Muscle layer of duodenum (tissue), 2 donors: ENCODE measurements around the gene IGSF6.
A peak's percentile ranks its signal among the peaks of the same experiment; 100 is the strongest.

ENCODE experiments used
- H3K27ac ChIP-seq: one replicate; pipeline ENCODE4 v1.7.0; 2013; ENCODE audit warnings: mild to moderate bottlenecking, low read length
- H3K27me3 ChIP-seq: one replicate; pipeline ENCODE4 v1.7.0; 2013; ENCODE audit warnings: low read depth, mild to moderate bottlenecking, control low read depth, low read length
- H3K36me3 ChIP-seq, 2 donors: one replicate each; pipeline ENCODE4 v1.7.0; 2013; ENCODE audit warnings: low read length in 2 of 2, control low read depth in 1 of 2, mild to moderate bottlenecking in 1 of 2; ENCODE audit not compliant: insufficient read depth in 2 of 2, control insufficient read depth in 1 of 2
- H3K4me1 ChIP-seq, 2 donors: one replicate each; pipeline ENCODE4 v1.7.0; 2013; ENCODE audit warnings: low read length in 2 of 2, mild to moderate bottlenecking in 2 of 2, control low read depth in 1 of 2, moderate library complexity in 1 of 2; ENCODE audit not compliant: insufficient read depth in 2 of 2, control insufficient read depth in 1 of 2
- H3K4me3 ChIP-seq, 2 donors: one replicate each; pipeline ENCODE4 v1.7.0; 2013; ENCODE audit warnings: low read length in 2 of 2, low read depth in 1 of 2, mild to moderate bottlenecking in 1 of 2
- H3K9me3 ChIP-seq, 2 donors: one replicate each; pipeline ENCODE4 v1.7.0; 2013; ENCODE audit warnings: low read length in 2 of 2, control low read depth in 1 of 2, mild to moderate bottlenecking in 1 of 2; ENCODE audit not compliant: control insufficient read depth in 1 of 2
- donor health status: healthy.

Gene IGSF6

DNA sequence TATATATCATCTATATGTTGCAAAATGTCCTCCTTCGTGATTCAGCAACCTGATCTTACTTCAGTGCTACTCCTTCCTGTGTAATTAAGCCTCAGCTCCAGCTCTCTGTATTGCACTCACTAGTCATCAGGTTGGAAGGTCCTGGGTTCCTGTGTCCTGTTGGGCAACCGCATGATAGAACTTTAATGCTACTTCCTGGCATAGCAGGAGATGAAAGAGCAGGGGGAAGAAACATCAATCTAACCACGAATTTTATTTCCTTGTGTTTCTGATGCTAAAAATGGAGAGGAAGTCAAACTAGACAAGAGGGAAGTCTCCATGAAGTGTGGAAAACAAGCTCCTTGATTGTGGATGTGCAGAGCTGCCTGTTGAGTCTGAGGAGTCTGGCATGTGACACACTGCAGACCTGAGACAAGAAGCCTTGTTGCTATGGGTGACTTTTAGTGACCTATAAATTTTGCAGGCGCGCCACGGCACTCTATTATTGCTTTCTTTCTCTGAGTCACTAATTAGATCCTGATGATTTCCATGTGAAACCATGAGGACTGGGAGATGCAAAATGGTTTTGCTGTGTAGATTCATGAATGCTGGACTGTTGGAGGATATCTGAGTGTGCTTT lies 25.6 kb downstream of the IGSF6 start:
- Histone ChIP-seq H3K4me1 (peaks cover 5 to 10% of the 10 kb centered on the region in 2 donors), H3K36me3 (peaks cover 4 to 16% of the 10 kb centered on the region in 2 donors), H3K27me3 (no peaks in the 10 kb centered on the region), H3K9me3 (no peaks in the 10 kb centered on the region), H3K27ac (peak overlapping the region; percentile 58), H3K4me3 (no peak overlapping the region)

DNA sequence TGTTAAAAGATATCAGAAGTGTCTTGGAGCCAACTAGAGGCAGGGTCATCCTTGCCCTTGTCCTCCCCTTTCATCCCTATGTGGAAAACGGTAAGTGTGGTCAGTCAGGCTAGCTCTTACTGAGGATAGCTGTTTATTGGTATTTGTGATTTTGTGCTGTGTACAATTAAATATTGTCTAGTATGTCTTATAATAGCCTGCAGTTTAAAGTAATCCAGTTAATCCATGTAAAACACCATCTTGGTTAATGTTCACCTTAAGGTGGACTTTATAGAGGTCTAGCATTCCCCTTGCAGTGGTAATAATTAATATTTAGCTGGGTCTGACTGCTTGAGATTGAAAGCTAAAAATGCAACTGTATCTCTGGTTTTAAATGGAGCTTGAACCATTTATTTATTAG lies 27.4 kb downstream of the IGSF6 start:
- Histone ChIP-seq H3K27me3 (no peaks in the 10 kb centered on the region), H3K4me1 (peaks cover 5 to 11% of the 10 kb centered on the region in 2 donors), H3K36me3 (peaks cover 4 to 13% of the 10 kb centered on the region in 2 donors), H3K9me3 (no peaks in the 10 kb centered on the region), H3K4me3 (no peak overlapping the region), H3K27ac (no peak overlapping the region)

DNA sequence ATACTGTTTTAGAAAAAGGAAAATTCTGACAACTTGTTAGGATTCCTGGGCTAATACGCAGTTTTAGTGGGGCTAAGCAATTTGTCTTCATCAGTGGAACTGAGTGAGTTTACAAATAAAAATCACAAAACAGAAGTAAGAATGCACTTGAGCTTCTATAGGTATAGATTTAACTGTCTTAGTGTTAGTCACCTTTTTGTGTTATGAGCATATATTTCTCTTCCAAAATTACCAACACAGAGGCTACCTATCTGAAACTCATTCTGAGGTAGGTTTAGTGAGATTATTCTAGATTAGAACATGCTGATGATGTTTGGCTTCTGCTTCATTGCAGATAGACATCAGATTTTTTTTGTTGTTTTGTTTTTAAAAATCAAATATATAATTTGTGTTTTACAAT lies 29.9 kb downstream of the IGSF6 start:
- Histone ChIP-seq H3K27me3 (no peaks in the 10 kb centered on the region), H3K4me1 (peaks cover 5 to 16% of the 10 kb centered on the region in 2 donors), H3K4me3 (no peak overlapping the region), H3K9me3 (no peaks in the 10 kb centered on the region), H3K36me3 (no peaks in the 10 kb centered on the region), H3K27ac (no peak overlapping the region)

DNA sequence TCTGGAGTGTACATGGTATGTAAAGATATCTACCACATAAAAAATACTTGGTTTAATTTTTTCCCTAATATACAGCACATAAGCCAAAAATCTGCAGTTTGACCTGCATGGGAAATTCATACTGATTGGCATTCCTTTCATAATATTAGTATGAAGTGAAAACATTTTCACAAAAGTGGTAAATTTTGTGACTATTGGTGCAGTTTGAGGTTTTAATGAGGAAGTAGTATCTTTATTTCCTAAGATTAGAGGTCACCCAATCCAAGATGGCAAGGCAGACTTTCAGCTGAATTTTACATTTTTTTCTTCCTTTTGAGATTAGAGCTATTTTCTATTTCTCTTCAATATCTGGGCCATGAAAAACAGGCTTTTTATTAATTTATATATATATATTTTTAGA lies 31.8 kb downstream of the IGSF6 start:
- Histone ChIP-seq H3K27me3 (no peaks in the 10 kb centered on the region), H3K9me3 (no peaks in the 10 kb centered on the region), H3K27ac (no peak overlapping the region), H3K4me1 (peaks cover 0 to 5% of the 10 kb centered on the region in 2 donors), H3K4me3 (no peak overlapping the region), H3K36me3 (peaks cover 0 to 3% of the 10 kb centered on the region in 2 donors)

DNA sequence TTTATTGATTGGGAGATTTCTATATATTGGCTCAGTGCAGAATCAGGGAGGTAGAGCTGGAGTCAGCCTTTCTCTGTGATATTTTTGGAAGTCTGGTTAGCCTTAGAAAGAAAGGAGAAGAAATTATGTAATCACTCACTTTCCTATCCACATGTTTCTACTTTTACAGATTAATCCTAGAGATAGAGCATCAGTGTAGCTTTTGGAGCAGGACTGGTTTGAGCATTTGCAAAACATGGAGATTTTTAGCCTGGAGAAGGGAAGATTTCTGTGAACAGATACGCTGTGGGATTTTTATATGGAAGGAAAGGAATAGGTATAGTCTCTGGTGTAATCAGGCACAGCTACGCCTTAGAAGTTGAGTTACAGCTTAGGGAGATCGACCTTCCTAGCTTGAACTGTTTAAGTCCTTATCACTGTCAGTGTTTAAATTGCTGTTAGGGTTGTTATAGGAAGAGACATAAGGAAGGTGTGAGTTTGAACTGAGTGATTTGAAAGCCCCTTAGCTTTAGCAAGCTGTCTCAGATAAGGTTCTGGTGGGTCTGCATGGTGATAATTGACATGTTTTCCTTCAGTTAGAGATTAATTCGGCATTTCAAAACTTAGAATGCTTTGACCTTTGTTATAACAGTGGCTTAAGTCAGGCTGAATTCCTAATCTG lies 32.5 kb downstream of the IGSF6 start:
- peaks cover 0 to 3% of the 10 kb centered on the region in 2 donors for H3K36me3 ChIP-seq
- no peak overlapping the region for H3K27ac ChIP-seq
- H3K9me3 ChIP-seq, result no peaks in the 10 kb centered on the region
- H3K4me3 ChIP-seq, result no peak overlapping the region
- no peaks in the 10 kb centered on the region for H3K27me3 ChIP-seq
- H3K4me1 ChIP-seq, result peaks cover 0 to 5% of the 10 kb centered on the region in 2 donors

DNA sequence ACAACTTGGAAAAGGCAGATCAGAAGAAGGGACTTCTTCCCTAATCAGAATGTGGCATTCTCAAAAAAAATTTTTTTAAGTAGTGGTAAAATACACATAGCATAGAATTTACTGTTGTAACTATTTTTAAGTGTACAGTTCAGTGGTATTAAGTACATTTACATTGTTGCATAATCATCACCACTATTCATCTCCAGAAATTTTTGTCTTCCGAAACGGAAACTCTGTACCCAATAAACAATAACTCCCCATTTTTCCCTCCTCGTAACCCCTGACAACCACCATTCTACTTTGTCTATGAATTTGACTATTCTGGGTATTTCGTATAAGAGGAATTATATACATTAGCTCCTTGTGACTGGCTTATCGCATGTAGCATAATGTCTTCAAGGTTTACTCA lies 34.1 kb downstream of the IGSF6 start:
- no peak overlapping the region for H3K4me3 ChIP-seq
- peaks cover 0 to 3% of the 10 kb centered on the region in 2 donors for H3K36me3 ChIP-seq
- H3K9me3 ChIP-seq, result no peaks in the 10 kb centered on the region
- no peaks in the 10 kb centered on the region for H3K27me3 ChIP-seq
- H3K27ac ChIP-seq, result no peak overlapping the region
- H3K4me1 ChIP-seq, result peaks cover 0 to 5% of the 10 kb centered on the region in 2 donors

DNA sequence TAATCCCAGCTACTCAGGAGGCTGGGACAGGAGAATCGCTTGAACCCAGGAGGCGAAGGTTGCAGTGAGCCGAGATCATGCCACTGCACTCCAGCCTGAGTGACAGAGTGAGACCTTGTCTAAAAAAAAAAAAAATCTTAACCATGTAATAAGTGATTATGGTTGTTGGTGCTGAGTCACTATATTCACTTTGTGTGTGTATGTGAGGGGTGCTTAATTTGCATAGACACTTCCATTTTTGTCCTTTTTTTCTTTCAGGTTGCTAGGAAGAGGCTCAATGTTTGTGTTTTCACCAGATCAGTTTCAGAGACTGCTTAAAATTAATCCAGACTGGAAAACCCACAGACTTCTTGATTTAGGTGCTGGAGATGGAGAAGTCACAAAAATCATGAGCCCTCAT lies 34.8 kb downstream of the IGSF6 start:
- H3K27me3 ChIP-seq, result no peaks in the 10 kb centered on the region
- H3K36me3 ChIP-seq, result peaks cover 0 to 3% of the 10 kb centered on the region in 2 donors
- no peak overlapping the region for H3K27ac ChIP-seq
- peaks cover 2 to 5% of the 10 kb centered on the region in 2 donors for H3K4me1 ChIP-seq
- H3K9me3 ChIP-seq, result no peaks in the 10 kb centered on the region
- H3K4me3 ChIP-seq, result no peak overlapping the region

DNA sequence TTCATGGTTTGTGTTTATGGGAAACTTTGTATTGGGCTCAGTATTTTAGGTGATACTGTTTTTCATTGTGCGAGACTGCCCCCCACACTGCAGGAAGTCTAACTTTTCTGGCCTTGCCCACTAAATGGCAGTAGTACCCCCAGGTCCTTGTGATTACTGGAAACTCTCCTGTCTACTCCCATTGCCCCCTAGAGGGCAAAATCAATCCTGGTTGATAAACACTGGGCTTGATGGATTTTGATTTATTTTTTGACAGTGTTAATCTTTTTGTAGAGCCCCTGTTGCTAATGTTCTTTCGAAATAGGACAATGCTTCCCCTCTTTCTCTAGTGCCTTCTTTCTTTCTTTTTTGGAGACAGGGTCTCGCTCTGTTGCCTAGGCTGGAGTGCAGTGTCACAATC lies 37.5 kb downstream of the IGSF6 start:
- no peaks in the 10 kb centered on the region for H3K27me3 ChIP-seq
- no peak overlapping the region for H3K27ac ChIP-seq
- H3K4me3 ChIP-seq, result no peak overlapping the region
- peaks cover 0 to 3% of the 10 kb centered on the region in 2 donors for H3K36me3 ChIP-seq
- H3K9me3 ChIP-seq, result no peaks in the 10 kb centered on the region
- peaks cover 19 to 27% of the 10 kb centered on the region in 2 donors for H3K4me1 ChIP-seq

DNA sequence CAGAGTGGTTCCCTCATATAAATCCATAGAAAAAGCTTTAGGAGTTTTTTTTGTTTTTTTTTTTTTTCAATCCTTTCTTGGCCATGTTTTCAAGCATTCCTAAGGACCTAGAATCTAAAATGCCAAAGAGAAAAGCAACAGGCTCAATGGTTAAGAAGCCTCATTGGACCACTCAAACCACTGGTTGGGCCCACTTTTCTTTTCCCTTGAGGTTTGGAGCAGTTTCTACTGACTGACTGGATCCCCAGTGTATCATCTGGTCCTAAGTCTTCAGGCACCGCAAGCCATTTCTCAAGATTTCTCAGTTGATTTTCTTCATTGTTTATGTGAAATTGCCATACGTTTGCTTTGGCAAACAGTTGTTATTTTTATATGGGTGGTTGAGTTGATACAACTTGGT lies 38.6 kb downstream of the IGSF6 start:
- Histone ChIP-seq H3K9me3 (no peaks in the 10 kb centered on the region), H3K27ac (no peak overlapping the region), H3K4me1 (peaks cover 16 to 29% of the 10 kb centered on the region in 2 donors), H3K36me3 (peaks cover 0 to 3% of the 10 kb centered on the region in 2 donors), H3K27me3 (no peaks in the 10 kb centered on the region), H3K4me3 (no peak overlapping the region)

DNA sequence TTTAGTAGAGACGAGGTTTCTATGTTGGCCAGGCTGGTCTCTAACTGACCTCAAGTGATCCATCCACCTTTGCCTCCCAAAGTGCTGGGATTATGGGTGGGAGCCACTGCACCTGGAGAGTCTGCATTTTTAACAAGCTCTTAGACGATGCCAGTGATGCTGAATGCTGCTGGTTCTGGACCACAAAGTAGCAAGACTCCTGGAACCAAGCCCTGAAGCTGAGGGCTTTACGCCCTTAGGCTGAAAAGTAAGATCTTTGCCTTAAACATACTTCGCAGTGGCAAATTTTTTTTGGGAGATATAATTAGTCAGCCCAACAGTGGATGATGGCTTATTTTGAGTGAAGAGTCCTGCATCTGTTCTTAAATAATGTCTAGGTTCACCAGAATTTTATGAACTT lies 39.0 kb downstream of the IGSF6 start:
- no peak overlapping the region for H3K4me3 ChIP-seq
- no peaks in the 10 kb centered on the region for H3K9me3 ChIP-seq
- peaks cover 0 to 3% of the 10 kb centered on the region in 2 donors for H3K36me3 ChIP-seq
- no peaks in the 10 kb centered on the region for H3K27me3 ChIP-seq
- H3K4me1 ChIP-seq, result peaks cover 16 to 33% of the 10 kb centered on the region in 2 donors
- no peak overlapping the region for H3K27ac ChIP-seq

DNA sequence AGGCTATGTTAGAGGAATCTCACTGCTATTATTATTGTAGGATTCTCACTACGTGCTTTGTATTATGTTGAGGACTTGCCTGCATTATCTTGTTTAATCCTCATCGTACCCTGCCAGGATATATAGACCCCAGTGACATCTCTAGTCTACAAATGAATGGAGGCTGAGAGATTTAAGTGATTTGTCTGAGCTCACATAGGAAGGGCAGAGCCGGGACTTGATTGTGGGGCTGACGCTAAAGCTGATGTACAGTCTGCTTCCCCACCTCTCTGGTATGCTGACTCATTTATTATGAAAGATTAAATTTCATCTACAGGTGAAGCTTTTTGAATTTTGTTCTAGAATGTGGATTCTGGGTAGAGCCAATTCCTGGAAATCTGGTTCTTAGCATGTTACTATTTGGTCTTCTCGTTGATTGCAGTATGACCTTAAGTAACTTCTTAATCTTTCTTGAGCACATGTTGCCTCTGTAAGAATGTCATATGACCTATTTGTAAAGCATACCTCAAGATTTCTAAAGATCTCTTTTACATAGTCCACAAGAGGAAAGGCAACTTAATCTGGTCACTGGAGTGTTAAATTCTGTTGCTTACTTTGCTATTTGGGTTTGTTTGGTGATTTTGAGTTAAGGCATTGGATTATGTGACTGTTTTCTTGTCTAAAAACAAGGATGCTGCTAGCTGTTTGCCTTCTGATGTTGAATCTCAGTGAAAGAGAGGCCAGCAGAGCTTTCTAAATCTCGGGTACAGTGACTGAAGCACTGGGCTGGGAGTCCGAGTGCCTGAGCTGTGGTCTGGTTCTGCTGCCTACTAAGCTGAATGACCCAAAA lies 40.6 kb downstream of the IGSF6 start:
- Histone ChIP-seq H3K27me3 (no peaks in the 10 kb centered on the region), H3K4me1 (peaks cover 16 to 39% of the 10 kb centered on the region in 2 donors), H3K36me3 (peaks cover 0 to 3% of the 10 kb centered on the region in 2 donors), H3K9me3 (no peaks in the 10 kb centered on the region), H3K27ac (no peak overlapping the region), H3K4me3 (no peak overlapping the region)
